Gastrocnemius medialis (tissue), 4 donors: Measurements from ENCODE around the gene BCAS2.

Experiments used
- POLR2A ChIP-seq, 2 donors: fragments of 450-650 bp; IDR thresholded peaks; one replicate each; pipeline ENCODE4 v1.6.1; 2017; ENCODE audit warnings: antibody characterized with exemption in 2 of 2, mild to moderate bottlenecking in 2 of 2, moderate library complexity in 2 of 2
- TF ChIP-seq, protein P1 (sequence below), 5 experiments: fragments of 450-650 bp in 3 of 5; fragments of 200-600 bp in 2 of 5; sonication (generic) in 2 of 5; IDR thresholded peaks in 4 of 5; conservative IDR thresholded peaks in 1 of 5; 1 replicate in 4 of 5; 2 replicates in 1 of 5; pipeline ENCODE4 v1.5.1; 2016 to 2019; ENCODE audit warnings: antibody characterized with exemption in 5 of 5, mild to moderate bottlenecking in 3 of 5, moderate library complexity in 3 of 5

DNA sequence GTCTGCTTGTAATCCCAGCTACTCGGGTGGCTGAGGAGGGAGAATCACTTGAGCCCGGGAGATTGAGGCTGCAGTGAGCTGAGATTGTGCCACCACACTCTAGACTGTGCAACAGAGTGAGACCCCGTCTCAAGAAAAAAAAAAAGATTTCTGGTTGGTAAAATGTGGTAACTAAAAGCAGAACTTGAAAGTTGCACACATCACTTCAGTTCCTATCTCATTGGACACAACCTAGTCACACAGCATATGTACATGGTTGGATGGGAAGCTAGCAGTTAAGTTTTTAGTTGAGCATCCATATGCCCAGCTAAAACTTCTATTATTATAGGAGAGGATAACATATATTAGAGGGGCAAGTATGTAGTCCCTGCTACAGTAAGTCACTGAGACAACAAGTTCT lies 22.1 kb downstream of the BCAS2 start:
- TF ChIP-seq, protein P1, sequence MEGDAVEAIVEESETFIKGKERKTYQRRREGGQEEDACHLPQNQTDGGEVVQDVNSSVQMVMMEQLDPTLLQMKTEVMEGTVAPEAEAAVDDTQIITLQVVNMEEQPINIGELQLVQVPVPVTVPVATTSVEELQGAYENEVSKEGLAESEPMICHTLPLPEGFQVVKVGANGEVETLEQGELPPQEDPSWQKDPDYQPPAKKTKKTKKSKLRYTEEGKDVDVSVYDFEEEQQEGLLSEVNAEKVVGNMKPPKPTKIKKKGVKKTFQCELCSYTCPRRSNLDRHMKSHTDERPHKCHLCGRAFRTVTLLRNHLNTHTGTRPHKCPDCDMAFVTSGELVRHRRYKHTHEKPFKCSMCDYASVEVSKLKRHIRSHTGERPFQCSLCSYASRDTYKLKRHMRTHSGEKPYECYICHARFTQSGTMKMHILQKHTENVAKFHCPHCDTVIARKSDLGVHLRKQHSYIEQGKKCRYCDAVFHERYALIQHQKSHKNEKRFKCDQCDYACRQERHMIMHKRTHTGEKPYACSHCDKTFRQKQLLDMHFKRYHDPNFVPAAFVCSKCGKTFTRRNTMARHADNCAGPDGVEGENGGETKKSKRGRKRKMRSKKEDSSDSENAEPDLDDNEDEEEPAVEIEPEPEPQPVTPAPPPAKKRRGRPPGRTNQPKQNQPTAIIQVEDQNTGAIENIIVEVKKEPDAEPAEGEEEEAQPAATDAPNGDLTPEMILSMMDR (IDR thresholded peaks at IDR 0.05 in 4 of 5, conservative IDR thresholded peaks at IDR 0.05 in 1 of 5), result no peak
- no peak for TF ChIP-seq POLR2A (IDR thresholded peaks at IDR 0.05)
